Bronchial epithelial cell (primary cell): ENCODE measurements around the gene OSBPL8. TPM values are rescaled to one million over a fixed set of nuclear protein-coding genes. Genes with fewer than 3 reads are reported as not detected.

Experiments used
- DNase-seq: peaks from one replicate; pipeline ENCODE4 v3.0.0-alpha.2; 2010; ENCODE audit warnings: low read depth
- FAIRE-seq: peaks from 2 replicates; lab custom pipeline; 2011; peaks lifted over from hg19 to GRCh38; lab: Jason Lieb, UNC
- H3K27me3 ChIP-seq: 2 replicates; pipeline ENCODE4 v1.5.1; 2011; ENCODE audit warnings: low read length; ENCODE audit not compliant: control insufficient read depth, insufficient read depth
- H3K36me3 ChIP-seq: 2 replicates; pipeline ENCODE4 v1.5.1; 2011; ENCODE audit warnings: low read length; ENCODE audit not compliant: control insufficient read depth, insufficient read depth
- H3K4me3 ChIP-seq: 2 replicates; pipeline ENCODE4 v1.5.1; 2011; ENCODE audit warnings: mild to moderate bottlenecking, low read depth, low read length, control low read depth
- total RNA-seq: library from RNA; depleted of rRNA; stranded (reverse); fragments of >200 nt; gene quantifications from 2 replicates; pipeline ENCODE4 v1.2.1, GENCODE V29; 2014
- TF ChIP-seq, protein P1 (sequence below): IDR thresholded peaks from 2 replicates; pipeline ENCODE4 v1.5.1; 2011; ENCODE audit warnings: mild to moderate bottlenecking, moderate library complexity, low read length, control low read depth, inconsistent platforms; ENCODE audit not compliant: insufficient read depth, severe bottlenecking

OSBPL8 gene
- total RNA-seq, 1 donor from 2014 or later = 63.7 TPM

DNA sequence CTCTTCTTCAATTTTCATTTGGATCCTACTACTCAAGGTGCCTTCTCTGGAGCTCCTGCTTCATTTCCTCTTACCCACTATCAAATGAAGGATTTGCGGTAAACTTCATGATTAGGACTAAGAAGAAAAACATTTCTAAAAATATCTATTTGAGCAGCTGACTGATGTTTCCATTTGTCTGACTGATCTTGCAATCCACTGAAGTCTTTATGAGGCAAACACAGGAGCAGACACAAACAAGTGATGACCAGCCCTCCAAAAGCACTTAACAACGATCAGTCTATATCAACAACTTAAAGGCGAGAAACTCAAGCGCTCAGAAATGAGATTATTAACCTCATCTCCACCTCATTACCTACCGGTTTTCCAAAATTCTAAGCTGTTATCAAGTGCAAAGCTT lies 26.2 kb downstream of the OSBPL8 start:
- DNase-seq = no peak
- Histone ChIP-seq H3K36me3 (no peaks in the 10 kb centered on the region), H3K4me3 (no peak overlapping the region), H3K27me3 (no peaks in the 10 kb centered on the region)
- TF ChIP-seq, protein P1, sequence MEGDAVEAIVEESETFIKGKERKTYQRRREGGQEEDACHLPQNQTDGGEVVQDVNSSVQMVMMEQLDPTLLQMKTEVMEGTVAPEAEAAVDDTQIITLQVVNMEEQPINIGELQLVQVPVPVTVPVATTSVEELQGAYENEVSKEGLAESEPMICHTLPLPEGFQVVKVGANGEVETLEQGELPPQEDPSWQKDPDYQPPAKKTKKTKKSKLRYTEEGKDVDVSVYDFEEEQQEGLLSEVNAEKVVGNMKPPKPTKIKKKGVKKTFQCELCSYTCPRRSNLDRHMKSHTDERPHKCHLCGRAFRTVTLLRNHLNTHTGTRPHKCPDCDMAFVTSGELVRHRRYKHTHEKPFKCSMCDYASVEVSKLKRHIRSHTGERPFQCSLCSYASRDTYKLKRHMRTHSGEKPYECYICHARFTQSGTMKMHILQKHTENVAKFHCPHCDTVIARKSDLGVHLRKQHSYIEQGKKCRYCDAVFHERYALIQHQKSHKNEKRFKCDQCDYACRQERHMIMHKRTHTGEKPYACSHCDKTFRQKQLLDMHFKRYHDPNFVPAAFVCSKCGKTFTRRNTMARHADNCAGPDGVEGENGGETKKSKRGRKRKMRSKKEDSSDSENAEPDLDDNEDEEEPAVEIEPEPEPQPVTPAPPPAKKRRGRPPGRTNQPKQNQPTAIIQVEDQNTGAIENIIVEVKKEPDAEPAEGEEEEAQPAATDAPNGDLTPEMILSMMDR = no peak
- FAIRE-seq = no peak

DNA sequence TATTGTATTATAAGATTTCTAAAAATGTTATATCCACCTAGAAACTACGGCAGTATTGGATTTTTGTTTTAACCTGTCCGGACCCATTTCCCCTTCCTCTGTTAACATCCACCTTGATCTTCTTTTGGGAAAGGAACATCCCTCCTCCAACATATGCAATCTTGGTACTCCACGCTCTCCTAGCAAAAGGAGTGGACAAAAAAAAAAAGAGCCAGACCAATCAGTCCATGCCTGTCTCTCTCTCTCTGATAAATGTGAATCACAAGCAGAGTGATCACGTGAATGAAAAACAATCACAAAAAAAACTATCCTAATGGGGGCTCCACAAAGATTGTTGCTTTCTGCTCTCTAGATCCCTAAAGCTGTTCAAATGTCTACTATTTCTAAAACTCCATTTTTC lies 27.1 kb downstream of the OSBPL8 start:
- no peak for FAIRE-seq

DNA sequence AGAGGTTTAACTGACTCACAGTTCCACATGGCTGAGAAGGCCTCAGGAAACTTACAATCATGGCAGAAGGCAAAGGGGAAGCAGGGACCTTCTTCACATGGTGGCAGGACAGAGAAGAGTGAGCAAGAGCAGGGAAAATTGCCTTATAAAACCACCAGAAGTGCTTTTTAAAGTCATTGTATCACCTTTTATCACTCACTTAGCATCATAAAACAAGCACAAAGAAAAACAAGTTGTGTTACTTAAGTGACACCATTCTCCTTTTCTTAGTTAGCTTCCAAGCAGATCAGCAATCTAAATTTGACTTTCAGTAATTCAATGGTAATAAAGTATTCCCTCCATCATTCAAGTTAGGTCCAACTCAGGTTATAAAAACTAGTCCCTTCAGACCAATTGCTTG lies 28.5 kb downstream of the OSBPL8 start:
- Histone ChIP-seq H3K36me3 (no peaks in the 10 kb centered on the region), H3K4me3 (no peak overlapping the region), H3K27me3 (no peaks in the 10 kb centered on the region)
- DNase-seq = no peak
- TF ChIP-seq, protein P1 = no peak
- no peak for FAIRE-seq

More for the DNA sequence above, 27.1 kb downstream of the OSBPL8 start:
- H3K4me3 ChIP-seq = no peak overlapping the region
- H3K36me3 ChIP-seq = no peaks in the 10 kb centered on the region
- TF ChIP-seq, protein P1 = no peak
- DNase-seq = no peak
- H3K27me3 ChIP-seq = no peaks in the 10 kb centered on the region

GRCh38 chr12:76530516-76530915 lies 29.1 kb downstream of the OSBPL8 start:
- no peak overlapping the region for H3K4me3 ChIP-seq
- TF ChIP-seq, protein P1 = no peak
- FAIRE-seq = no peak
- H3K36me3 ChIP-seq = no peaks in the 10 kb centered on the region
- no peaks in the 10 kb centered on the region for H3K27me3 ChIP-seq
- DNase-seq = no peak

- DNase-seq (peak; percentile 12), FAIRE-seq (no peak)
- H3K36me3 ChIP-seq = no peaks in the 10 kb centered on the region
- no peaks in the 10 kb centered on the region for H3K27me3 ChIP-seq
- no peak overlapping the region for H3K4me3 ChIP-seq
- TF ChIP-seq, protein P1 = no peak
These were observed 30.2 kb downstream of the OSBPL8 start for GRCh38 chr12:76529226-76529918.

- no peaks in the 10 kb centered on the region for H3K27me3 ChIP-seq
- FAIRE-seq = no peak
- TF ChIP-seq, protein P1 = no peak
- H3K4me3 ChIP-seq = no peak overlapping the region
- H3K36me3 ChIP-seq = no peaks in the 10 kb centered on the region
- DNase-seq = no peak
These were observed 36.2 kb downstream of the OSBPL8 start for GRCh38 chr12:76523408-76523807.
